Measurements from ENCODE around the gene BLOC1S4. TPM values are rescaled to one million over a fixed set of nuclear protein-coding genes. Genes with fewer than 3 reads are reported as not detected.
"Not testable (repeated sequence)": the region's sequence is repeated elsewhere in the genome, so short reads cannot be mapped to it uniquely, and the experiment has no call there.

The BLOC1S4 gene
- total RNA-seq, 4 donors from 2014 or later: 8.5 to 26.6 (median 11.7) TPM

GRCh38 chr4:6721121-6721520 is 5.1 kb downstream of the BLOC1S4 start:
- Histone ChIP-seq H3K27me3 (no peaks in the 10 kb centered on the region), H3K4me1 (peaks cover 0 to 5% of the 10 kb centered on the region in 2 donors), H3K36me3 (no peaks in the 10 kb centered on the region), H3K4me3 (no peak overlapping the region), H3K9me3 (no peaks in the 10 kb centered on the region), H3K27ac (no peak overlapping the region)
- intact Hi-C loops (cut with DNase I; ENCODE audit: low total_unique reads): loop anchor here (5.0 kb wide), 1 partner anchor 151 kb away; no protein-coding TSS in a partner anchor
- no peak for DNase-seq
- TF ChIP-seq CTCF (IDR thresholded peaks at IDR 0.05): no peak
- no peak for TF ChIP-seq POLR2A (IDR thresholded peaks at IDR 0.05)

GRCh38 chr4:6722891-6723290 is 6.9 kb downstream of the BLOC1S4 start:
- TF ChIP-seq POLR2A (IDR thresholded peaks at IDR 0.05) (no peak), CTCF (IDR thresholded peaks at IDR 0.05) (no peak)

GRCh38 chr4:6723851-6724250 is 7.9 kb downstream of the BLOC1S4 start:
- Histone ChIP-seq H3K27me3 (no peaks in the 10 kb centered on the region), H3K9me3 (no peaks in the 10 kb centered on the region), H3K4me1 (no peaks in the 10 kb centered on the region), H3K4me3 (no peak overlapping the region), H3K36me3 (no peaks in the 10 kb centered on the region), H3K27ac (no peak overlapping the region)
- no peak for DNase-seq
- TF ChIP-seq CTCF (IDR thresholded peaks at IDR 0.05) (no peak), POLR2A (IDR thresholded peaks at IDR 0.05) (no peak)
- intact Hi-C loops (cut with DNase I; ENCODE audit: low total_unique reads): loop anchor here (5.0 kb wide), 1 partner anchor 148 kb away; no protein-coding TSS in a partner anchor

More at GRCh38 chr4:6722891-6723290, 6.9 kb downstream of the BLOC1S4 start:
- intact Hi-C loops (cut with DNase I; ENCODE audit: low total_unique reads): loop anchor here (5.0 kb wide), 1 partner anchor 149 kb away; no protein-coding TSS in a partner anchor
- Histone ChIP-seq H3K4me1 (peaks cover 0 to 3% of the 10 kb centered on the region in 2 donors), H3K27ac (no peak overlapping the region), H3K4me3 (no peak overlapping the region), H3K36me3 (no peaks in the 10 kb centered on the region), H3K27me3 (no peaks in the 10 kb centered on the region), H3K9me3 (no peaks in the 10 kb centered on the region)
- DNase-seq: no peak

GRCh38 chr4:6724421-6725111 is 8.6 kb downstream of the BLOC1S4 start:
- no peak overlapping the region for H3K27ac ChIP-seq
- H3K27me3 ChIP-seq: no peaks in the 10 kb centered on the region
- H3K4me3 ChIP-seq: no peak overlapping the region
- no peaks in the 10 kb centered on the region for H3K4me1 ChIP-seq
- intact Hi-C loops (cut with DNase I; ENCODE audit: low total_unique reads): loop anchor here (5.0 kb wide), 1 partner anchor 148 kb away; no protein-coding TSS in a partner anchor
- no peak for DNase-seq
- TF ChIP-seq CTCF (IDR thresholded peaks at IDR 0.05): no peak
- TF ChIP-seq POLR2A (IDR thresholded peaks at IDR 0.05): no peak
- H3K36me3 ChIP-seq: no peaks in the 10 kb centered on the region
- H3K9me3 ChIP-seq: no peaks in the 10 kb centered on the region

GRCh38 chr4:6725427-6725961 is 9.5 kb downstream of the BLOC1S4 start:
- intact Hi-C loops (cut with DNase I; ENCODE audit: low total_unique reads); H3K27me3 ChIP-seq; H3K27ac ChIP-seq; DNase-seq; H3K9me3 ChIP-seq; H3K4me1 ChIP-seq; H3K36me3 ChIP-seq; H3K4me3 ChIP-seq: not testable (repeated sequence)

All from uterus (tissue), 4 donors.